IMR-90 (cell line): Measurements from ENCODE around the gene LIG1. TPM values are rescaled to one million over a fixed set of nuclear protein-coding genes. Genes with fewer than 3 reads are reported as not detected.

ENCODE experiments used
- ATAC-seq: fragments of 200-7000 bp; cut with Tn5 transposase; 2 replicates; pipeline ENCODE4 v1.9.1; 2020; ENCODE audit warnings: low read depth, mild to moderate bottlenecking, moderate library complexity
- BruUV-seq: library from RNA; stranded (reverse); fragments of 400-500 nt; replicated peaks from 2 replicates; lab custom pipeline; 2021; lab: Mats Ljungman, UMichigan
- CTCF ChIA-PET: fragments of 300-600 bp; formaldehyde crosslinking; extraction: SDS; loops from one replicate; lab custom pipeline; 2021; ENCODE audit warnings: antibody characterized with exemption; lab: Yijun Ruan, JAX
- POLR2A ChIA-PET: fragments of 300-600 bp; sonication (Branson Sonifier 250); formaldehyde crosslinking; loops from one replicate; lab custom pipeline; 2022; ENCODE audit warnings: antibody characterized with exemption; ENCODE audit not compliant: unreplicated experiment; lab: Charles Lee
- DNase-seq: peaks from one replicate; pipeline ENCODE4 v3.0.0; 2013
- H2AFZ ChIP-seq: replicated peaks from 2 replicates; pipeline ENCODE3; 2013; ENCODE audit warnings: low read length, mild to moderate bottlenecking; ENCODE audit not compliant: poor library complexity
- H2AK5ac ChIP-seq: 2 replicates; pipeline ENCODE4 v1.6.1; 2013; ENCODE audit warnings: low read depth, low read length, inconsistent platforms
- H2AK9ac ChIP-seq: replicated peaks from 2 replicates; pipeline ENCODE3; 2013; ENCODE audit warnings: mild to moderate bottlenecking, low read depth, low read length, moderate library complexity; ENCODE audit not compliant: poor library complexity
- H2BK120ac ChIP-seq: 2 replicates; pipeline ENCODE4 v1.6.1; 2013; ENCODE audit warnings: low read depth, low read length, inconsistent platforms
- H2BK15ac ChIP-seq: 3 replicates; pipeline ENCODE4 v1.6.1; 2013; ENCODE audit warnings: low read depth, low read length, inconsistent platforms
- H2BK20ac ChIP-seq: 2 replicates; pipeline ENCODE4 v1.6.1; 2013; ENCODE audit warnings: low read depth, mild to moderate bottlenecking, inconsistent platforms, low read length, moderate library complexity
- H2BK5ac ChIP-seq: 2 replicates; pipeline ENCODE4 v1.6.1; 2013; ENCODE audit warnings: mild to moderate bottlenecking, low read depth, low read length, inconsistent platforms; ENCODE audit not compliant: poor library complexity, severe bottlenecking
- H3K14ac ChIP-seq: replicated peaks from 2 replicates; pipeline ENCODE4 v1.6.1; 2013; ENCODE audit warnings: low read depth, low read length, inconsistent platforms
- H3K18ac ChIP-seq: 2 replicates; pipeline ENCODE4 v1.6.1; 2013; ENCODE audit warnings: low read depth, low read length, control low read depth
- H3K23ac ChIP-seq: 2 replicates; pipeline ENCODE4 v1.6.1; 2013; ENCODE audit warnings: low read depth, low read length, inconsistent platforms
- H3K27ac ChIP-seq: 2 replicates; pipeline ENCODE4 v1.5.1; 2013; ENCODE audit warnings: mild to moderate bottlenecking, control low read depth, low read length; ENCODE audit not compliant: insufficient read depth
- H3K27me3 ChIP-seq: 2 replicates; pipeline ENCODE4 v1.6.1; 2013; ENCODE audit warnings: low read length; ENCODE audit not compliant: control insufficient read depth, insufficient read depth
- H3K36me3 ChIP-seq: 2 replicates; pipeline ENCODE4 v1.6.1; 2013; ENCODE audit warnings: low read length, mixed read lengths; ENCODE audit not compliant: control insufficient read depth, insufficient read depth
- H3K4ac ChIP-seq: 2 replicates; pipeline ENCODE4 v1.6.1; 2013; ENCODE audit warnings: low read depth, low read length, inconsistent platforms
- H3K4me1 ChIP-seq: 2 replicates; pipeline ENCODE4 v1.6.1; 2013; ENCODE audit warnings: low read length, mixed read lengths; ENCODE audit not compliant: control insufficient read depth, insufficient read depth
- H3K4me2 ChIP-seq: 2 replicates; pipeline ENCODE4 v1.6.1; 2013; ENCODE audit warnings: low read depth, mild to moderate bottlenecking, control low read depth, low read length, moderate library complexity
- H3K4me3 ChIP-seq: 2 replicates; pipeline ENCODE4 v1.5.1; 2013; ENCODE audit warnings: low read depth, mild to moderate bottlenecking, control low read depth, low read length, moderate library complexity; ENCODE audit not compliant: insufficient read depth
- H3K56ac ChIP-seq: 2 replicates; pipeline ENCODE4 v1.6.1; 2013; ENCODE audit warnings: low read length, inconsistent platforms; ENCODE audit not compliant: insufficient read depth; ENCODE audit errors: extremely low read depth
- H3K79me1 ChIP-seq, 2 experiments: 2 replicates each; pipeline ENCODE4 v1.6.1; 2013; ENCODE audit warnings: low read length in 2 of 2, inconsistent platforms in 1 of 2, low read depth in 1 of 2
- H3K9ac ChIP-seq: 2 replicates; pipeline ENCODE4 v1.6.1; 2013; ENCODE audit warnings: low read depth, low read length, control low read depth
- H3K9me1 ChIP-seq: 2 replicates; pipeline ENCODE4 v1.6.1; 2013; ENCODE audit warnings: low read length, inconsistent platforms; ENCODE audit not compliant: insufficient read depth
- H3K9me3 ChIP-seq: 2 replicates; pipeline ENCODE4 v1.6.1; 2013; ENCODE audit warnings: low read length; ENCODE audit not compliant: control insufficient read depth, insufficient read depth
- H4K20me1 ChIP-seq: 2 replicates; pipeline ENCODE4 v1.6.1; 2013; ENCODE audit warnings: low read length, inconsistent platforms; ENCODE audit not compliant: insufficient read depth
- H4K5ac ChIP-seq: 2 replicates; pipeline ENCODE4 v1.6.1; 2013; ENCODE audit warnings: mild to moderate bottlenecking, low read depth, low read length, control low read depth
- H4K8ac ChIP-seq, 2 experiments: 2 replicates each; pipeline ENCODE4 v1.6.1; 2013; ENCODE audit warnings: low read depth in 2 of 2, low read length in 2 of 2, control low read depth in 1 of 2, inconsistent platforms in 1 of 2
- H4K91ac ChIP-seq: 2 replicates; pipeline ENCODE4 v1.6.1; 2013; ENCODE audit warnings: low read depth, low read length, inconsistent platforms; ENCODE audit not compliant: insufficient read depth
- BHLHE40 ChIP-seq: fragments of 150-350 bp; IDR thresholded peaks from 2 replicates; pipeline ENCODE4 v1.6.1; 2016; ENCODE audit warnings: mild to moderate bottlenecking, low read depth, low read length
- CEBPB ChIP-seq: IDR thresholded peaks from 2 replicates; pipeline ENCODE4 v1.6.1; 2012; ENCODE audit warnings: low read depth, low read length, improper control_type of control experiment
- CHD1 ChIP-seq: IDR thresholded peaks from 2 replicates; pipeline ENCODE4 v1.6.1; 2012; ENCODE audit warnings: low read depth, low read length, improper control_type of control experiment
- CTCF ChIP-seq: conservative IDR thresholded peaks from 2 replicates; pipeline ENCODE4 v1.5.1; 2012; ENCODE audit warnings: mild to moderate bottlenecking, low read depth, low read length, improper control_type of control experiment
- ELK1 ChIP-seq: fragments of 150-350 bp; IDR thresholded peaks from 2 replicates; pipeline ENCODE4 v1.6.1; 2016; ENCODE audit warnings: low read depth, mild to moderate bottlenecking, low read length, moderate library complexity, borderline replicate concordance
- FOS ChIP-seq: fragments of 150-350 bp; IDR thresholded peaks from 2 replicates; pipeline ENCODE4 v1.6.1; 2016; ENCODE audit warnings: low read depth, low read length
- MAFK ChIP-seq: IDR thresholded peaks from 2 replicates; pipeline ENCODE4 v1.6.1; 2012; ENCODE audit warnings: low read depth, low read length, improper control_type of control experiment
- MAZ ChIP-seq: IDR thresholded peaks from 2 replicates; pipeline ENCODE4 v1.6.1; 2012; ENCODE audit warnings: low read depth, mild to moderate bottlenecking, low read length, improper control_type of control experiment, moderate library complexity, borderline replicate concordance
- MXI1 ChIP-seq: IDR thresholded peaks from 2 replicates; pipeline ENCODE4 v1.6.1; 2012; ENCODE audit warnings: low read depth, mild to moderate bottlenecking, low read length, moderate library complexity, borderline replicate concordance
- NFE2L2 ChIP-seq: fragments of 150-350 bp; IDR thresholded peaks from 2 replicates; pipeline ENCODE4 v1.6.1; 2016; ENCODE audit warnings: low read depth, mild to moderate bottlenecking, low read length
- POLR2A ChIP-seq: IDR thresholded peaks from 2 replicates; pipeline ENCODE4 v1.6.1; 2012; ENCODE audit warnings: mild to moderate bottlenecking, low read depth, low read length
- RAD21 ChIP-seq: IDR thresholded peaks from 2 replicates; pipeline ENCODE4 v1.6.1; 2012; ENCODE audit warnings: low read length, improper control_type of control experiment
- RCOR1 ChIP-seq: IDR thresholded peaks from 2 replicates; pipeline ENCODE4 v1.6.1; 2012; ENCODE audit warnings: mild to moderate bottlenecking, low read length, improper control_type of control experiment; ENCODE audit not compliant: insufficient replicate concordance
- RFX5 ChIP-seq: IDR thresholded peaks from 2 replicates; pipeline ENCODE4 v1.8.0; 2012; ENCODE audit warnings: low read depth, mild to moderate bottlenecking, low read length, moderate library complexity
- SMC3 ChIP-seq: fragments of 150-350 bp; IDR thresholded peaks from 2 replicates; pipeline ENCODE4 v1.6.1; 2016; ENCODE audit warnings: low read depth, mild to moderate bottlenecking, antibody characterized with exemption, low read length, moderate library complexity
- USF2 ChIP-seq: fragments of 150-350 bp; IDR thresholded peaks from 2 replicates; pipeline ENCODE4 v1.6.1; 2017; ENCODE audit warnings: mild to moderate bottlenecking, antibody characterized with exemption, low read length, low read depth
- WGBS, 2 experiments: methylation state at CpG; one replicate each; pipeline versions ENCODE4 v1.1.5 to v1.1.7; 2013; ENCODE audit warnings: missing lambda C conversion rate in 2 of 2; ENCODE audit not compliant: insufficient read length in 1 of 2; ENCODE audit errors: extremely low coverage in 2 of 2; 5-methylcytosine and 5-hydroxymethylcytosine counted together
- dilution Hi-C: fragments of 300-500 bp; cut with HindIII; formaldehyde crosslinking; loops from one replicate; pipeline ENCODE4 v1.14.3; 2018; ENCODE audit warnings: low sequenced_read_pairs; ENCODE audit not compliant: unreplicated experiment
- in situ Hi-C: fragments of 300-500 bp; cut with MboI; formaldehyde crosslinking; loops from 3 replicates; pipeline ENCODE4 v1.14.3; 2019; ENCODE audit warnings: low sequenced_read_pairs, inconsistent platforms, mixed read lengths
- intact Hi-C: fragments of 100-400 bp; cut with micrococcal nuclease; formaldehyde crosslinking; loops from 2 replicates; pipeline ENCODE4 v1.10.0; 2022
- polyA plus RNA-seq, 3 experiments: library from polyadenylated mRNA; depleted of rRNA; stranded (reverse); fragments of >200 nt; gene quantifications; 2 replicates each; pipeline ENCODE4 v1.2.3, GENCODE V29; 2012; ENCODE audit warnings: low replicate concordance in 1 of 3
- total RNA-seq: library from RNA; depleted of rRNA; stranded (reverse); fragments of >200 nt; gene quantifications from 2 replicates; pipeline ENCODE4 v1.2.3, GENCODE V29; 2012

Gene LIG1
- total and polyA plus RNA-seq, 2 of the 4 experiments (the other 2 are of a cell fraction) = 24.9 to 34.0 TPM

- BruUV-seq = no TSS peak
Observed at GRCh38 chr19:48171710-48172109, 1.6 kb upstream of the LIG1 start.

More at GRCh38 chr19:48171710-48172109, 1.6 kb upstream of the LIG1 start:
- Histone ChIP-seq H3K36me3 (peaks cover 14% of the 10 kb centered on the region), H3K9me3 (no peaks in the 10 kb centered on the region), H3K4me3 (no peak overlapping the region), H3K27me3 (no peaks in the 10 kb centered on the region), H3K23ac (no peak overlapping the region), H4K20me1 (peaks cover 3% of the 10 kb centered on the region; the same call in 1 of the 2 replicates), H4K8ac (no peak overlapping the region), H4K5ac (no peak overlapping the region), H2BK5ac (no peak overlapping the region), H4K91ac (no peak overlapping the region), H3K4me1 (peaks cover 2% of the 10 kb centered on the region), H2BK120ac (no peak overlapping the region), H2AK9ac (peak overlapping the region; percentile 42), H2BK15ac (no peak overlapping the region), H3K4me2 (peak overlapping the region; percentile 99; the same call in 1 of the 2 replicates), H3K27ac (no peak overlapping the region), H3K18ac (no peak overlapping the region), H3K56ac (no peak overlapping the region), H3K9me1 (peaks cover 11% of the 10 kb centered on the region), H3K79me1 (peaks cover 23 to 50% of the 10 kb centered on the region in 2 experiments), H3K4ac (no peak overlapping the region), H3K9ac (peak overlapping the region; percentile 71), H3K14ac (no peak overlapping the region), H2AFZ (no peak overlapping the region), H2AK5ac (0 out of 2 replicates have a peak overlapping the region, but pooled peaks have one; percentile 2), H2BK20ac (no peak overlapping the region)
- CTCF ChIA-PET = no interaction called here
- ATAC-seq (no peak), DNase-seq (no peak)
- WGBS, 2 experiments = 75% methylated on average over 14 of the region's 37 CpGs; no CpG with 5 or more reads in 1 of the 2 experiments
- intact Hi-C loops (no loop called here), dilution Hi-C loops (no loop called here), in situ Hi-C loops (no loop called here)
- TF ChIP-seq SMC3 (no peak), RCOR1 (no peak), ELK1 (no peak), FOS (no peak), POLR2A (no peak), NFE2L2 (no peak), CTCF (no peak), MXI1 (no peak), CEBPB (no peak), MAFK (no peak), RAD21 (no peak), BHLHE40 (no peak), USF2 (no peak), CHD1 (no peak), RFX5 (no peak), MAZ (no peak)
- POLR2A ChIA-PET = no interaction called here
